Lung (tissue), 12 donors: ENCODE measurements around the gene CDK14. TPM values are rescaled to one million over a fixed set of nuclear protein-coding genes. Genes with fewer than 3 reads are reported as not detected.

Experiments used
- ATAC-seq: fragments of 200-7000 bp; cut with Tn5 transposase; one replicate; pipeline ENCODE4 v1.9.1; 2020; ENCODE audit warnings: moderate number of reproducible peaks; ENCODE audit not compliant: insufficient read depth, low FRiP score
- DNase-seq, 3 donors: peaks; one replicate each; pipeline ENCODE4 v3.0.0-alpha.2; 2013 to 2017
- H3K27ac ChIP-seq, 2 donors: one replicate each; pipeline ENCODE4 v1.5.1; 2013; ENCODE audit warnings: mild to moderate bottlenecking in 2 of 2, moderate library complexity in 2 of 2, control low read depth in 1 of 2, inconsistent platforms in 1 of 2, low read depth in 1 of 2, low read length in 1 of 2
- H3K27me3 ChIP-seq, 3 donors: one replicate each; pipeline ENCODE4 v1.5.1; 2013; ENCODE audit warnings: low read length in 2 of 3; ENCODE audit not compliant: control insufficient read depth in 3 of 3, insufficient read depth in 3 of 3
- H3K36me3 ChIP-seq, 4 donors: one replicate each; pipeline ENCODE4 v1.5.1; 2013; ENCODE audit warnings: low read length in 4 of 4, mild to moderate bottlenecking in 1 of 4, moderate library complexity in 1 of 4; ENCODE audit not compliant: control insufficient read depth in 4 of 4, insufficient read depth in 4 of 4
- H3K4me1 ChIP-seq, 5 donors: one replicate each; pipeline ENCODE4 v1.5.1; 2013; ENCODE audit warnings: low read length in 5 of 5, mild to moderate bottlenecking in 2 of 5, moderate library complexity in 1 of 5; ENCODE audit not compliant: control insufficient read depth in 5 of 5, insufficient read depth in 5 of 5
- H3K4me3 ChIP-seq: one replicate; pipeline ENCODE4 v1.5.1; 2013; ENCODE audit warnings: mild to moderate bottlenecking, control low read depth, moderate library complexity
- H3K9ac ChIP-seq, 2 donors: one replicate each; pipeline ENCODE4 v1.5.1; 2013; ENCODE audit warnings: low read length in 2 of 2, control low read depth in 1 of 2; ENCODE audit not compliant: insufficient read depth in 1 of 2
- H3K9me3 ChIP-seq, 4 donors: one replicate each; pipeline ENCODE4 v1.5.1; 2013; ENCODE audit warnings: low read length in 3 of 4, mild to moderate bottlenecking in 1 of 4, moderate library complexity in 1 of 4; ENCODE audit not compliant: control insufficient read depth in 4 of 4, insufficient read depth in 3 of 4
- WGBS, 2 donors: extraction: QIAGEN DNeasy Blood & Tissue Kit; methylation state at CpG; one replicate each; pipeline ENCODE4 v1.1.7; 2013; 5-methylcytosine and 5-hydroxymethylcytosine counted together
- polyA plus RNA-seq, 2 donors: library from polyadenylated mRNA; stranded (reverse); fragments of 200-250 nt; gene quantifications; one replicate each; pipeline ENCODE4 v1.2.1, GENCODE V29; 2013
- total RNA-seq, 2 donors: library from RNA; depleted of rRNA in 1 of 2; stranded (reverse); fragments of >200 nt in 1 of 2; gene quantifications; one replicate each; pipeline ENCODE4 v1.2.1, GENCODE V29; 2014 to 2021
- TF ChIP-seq, protein P1 (sequence below): IDR thresholded peaks from 2 replicates; pipeline ENCODE4 v1.5.1; 2012; ENCODE audit warnings: mild to moderate bottlenecking; ENCODE audit errors: control extremely low read depth, extremely low read depth
- donor health status: control.
- donor health status: control.
- donor health status: Bipolar disorder and iron deficiency.
- donor health status: healthy.
- donor health status: DM: yes; HTN: yes; CAD: no.

The CDK14 gene
- total and polyA plus RNA-seq, 4 donors, result 4.3 to 117 (median 18.9) TPM

GRCh38 chr7:90951986-90952954 is 356.1 kb downstream of the CDK14 start:
- H3K4me3 ChIP-seq, result no peak overlapping the region
- TF ChIP-seq, protein P1, sequence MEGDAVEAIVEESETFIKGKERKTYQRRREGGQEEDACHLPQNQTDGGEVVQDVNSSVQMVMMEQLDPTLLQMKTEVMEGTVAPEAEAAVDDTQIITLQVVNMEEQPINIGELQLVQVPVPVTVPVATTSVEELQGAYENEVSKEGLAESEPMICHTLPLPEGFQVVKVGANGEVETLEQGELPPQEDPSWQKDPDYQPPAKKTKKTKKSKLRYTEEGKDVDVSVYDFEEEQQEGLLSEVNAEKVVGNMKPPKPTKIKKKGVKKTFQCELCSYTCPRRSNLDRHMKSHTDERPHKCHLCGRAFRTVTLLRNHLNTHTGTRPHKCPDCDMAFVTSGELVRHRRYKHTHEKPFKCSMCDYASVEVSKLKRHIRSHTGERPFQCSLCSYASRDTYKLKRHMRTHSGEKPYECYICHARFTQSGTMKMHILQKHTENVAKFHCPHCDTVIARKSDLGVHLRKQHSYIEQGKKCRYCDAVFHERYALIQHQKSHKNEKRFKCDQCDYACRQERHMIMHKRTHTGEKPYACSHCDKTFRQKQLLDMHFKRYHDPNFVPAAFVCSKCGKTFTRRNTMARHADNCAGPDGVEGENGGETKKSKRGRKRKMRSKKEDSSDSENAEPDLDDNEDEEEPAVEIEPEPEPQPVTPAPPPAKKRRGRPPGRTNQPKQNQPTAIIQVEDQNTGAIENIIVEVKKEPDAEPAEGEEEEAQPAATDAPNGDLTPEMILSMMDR, result no peak
- ATAC-seq, result no peak
- H3K27ac ChIP-seq, result no peak overlapping the region
- H3K9me3 ChIP-seq, result no peaks in the 10 kb centered on the region
- WGBS, 2 donors, result 86 to 88% methylated on average over 7 of the region's 7 CpGs
- H3K9ac ChIP-seq, result no peak overlapping the region
- DNase-seq, result peak in 2 of 3 donors; percentile 14 to 18
- H3K4me1 ChIP-seq, result peaks cover 0 to 4% (median 0%) of the 10 kb centered on the region in 5 donors
- no peaks in the 10 kb centered on the region for H3K27me3 ChIP-seq
- peaks cover 0 to 5% (median 2%) of the 10 kb centered on the region in 4 donors for H3K36me3 ChIP-seq

GRCh38 chr7:90955641-90956207 is 359.6 kb downstream of the CDK14 start:
- Histone ChIP-seq H3K4me3 (no peak overlapping the region), H3K36me3 (peaks cover 0 to 5% (median under 1%) of the 10 kb centered on the region in 4 donors), H3K27me3 (no peaks in the 10 kb centered on the region), H3K27ac (no peak overlapping the region), H3K9me3 (no peaks in the 10 kb centered on the region), H3K4me1 (peaks cover 0 to 20% (median 10%) of the 10 kb centered on the region in 5 donors), H3K9ac (no peak overlapping the region)
- TF ChIP-seq, protein P1, result no peak
- DNase-seq (no peak), ATAC-seq (no peak)
- 82 to 84% methylated on average over 3 of the region's 3 CpGs for WGBS, 2 donors

DNA sequence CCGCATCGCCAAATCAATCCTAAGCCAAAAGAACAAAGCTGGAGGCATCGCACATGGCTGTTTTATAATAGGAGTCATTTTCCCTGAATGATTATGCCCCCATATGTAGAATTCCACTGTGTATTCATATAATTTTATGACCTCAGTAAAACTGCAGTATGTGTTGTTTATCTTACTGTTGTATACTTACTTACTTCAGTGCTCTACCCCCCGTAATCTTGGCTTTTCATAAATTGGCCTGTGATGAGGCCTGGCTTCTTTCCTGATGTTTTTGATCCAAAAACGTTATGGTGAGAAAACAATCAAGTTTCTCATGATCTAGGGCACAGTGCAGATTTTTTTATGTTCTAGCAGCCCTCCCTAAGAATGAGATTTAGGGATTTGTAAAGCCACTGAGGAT is 361.8 kb downstream of the CDK14 start:
- no peaks in the 10 kb centered on the region for H3K9me3 ChIP-seq
- H3K9ac ChIP-seq, result no peak overlapping the region
- peaks cover 0 to 17% (median 10%) of the 10 kb centered on the region in 5 donors for H3K4me1 ChIP-seq
- TF ChIP-seq, protein P1, result no peak
- peaks cover 0 to 5% (median under 1%) of the 10 kb centered on the region in 4 donors for H3K36me3 ChIP-seq
- H3K4me3 ChIP-seq, result no peak overlapping the region
- DNase-seq (peak; percentile 59 to 95 (median 93)), ATAC-seq (no peak)
- WGBS, 2 donors, result 79 to 87% methylated on average over 5 of the region's 5 CpGs
- no peak overlapping the region for H3K27ac ChIP-seq
- H3K27me3 ChIP-seq, result no peaks in the 10 kb centered on the region
